Stimulated activated CD8-positive, alpha-beta memory T cell treated with anti-CD3 and anti-CD28 coated beads, Interleukin-2, amount 100 ng/mL, for 48 hours (primary cell): ENCODE results near the gene SPOCD1.

Experiments used
- DNase-seq, 2 donors: peaks; one replicate each; pipeline ENCODE4 v3.0.0-alpha.2; 2020; ENCODE audit warnings: low read depth in 2 of 2

The SPOCD1 gene

DNA sequence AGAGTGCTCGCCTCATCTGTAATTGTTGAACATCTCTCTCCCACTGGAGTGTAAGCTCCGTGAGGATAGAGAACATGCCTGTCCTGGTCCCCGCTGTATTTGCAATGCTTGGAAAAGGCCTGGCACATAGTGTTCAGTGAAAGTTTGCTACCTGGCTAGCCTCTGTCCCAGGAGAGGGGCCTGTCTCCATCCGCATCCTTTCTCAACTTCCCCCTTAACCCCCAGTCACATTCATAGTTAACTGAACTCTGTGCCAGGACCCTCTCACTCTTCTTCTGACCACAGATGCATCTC is 15.2 kb downstream of the SPOCD1 start:
- DNase-seq, result no peak

DNA sequence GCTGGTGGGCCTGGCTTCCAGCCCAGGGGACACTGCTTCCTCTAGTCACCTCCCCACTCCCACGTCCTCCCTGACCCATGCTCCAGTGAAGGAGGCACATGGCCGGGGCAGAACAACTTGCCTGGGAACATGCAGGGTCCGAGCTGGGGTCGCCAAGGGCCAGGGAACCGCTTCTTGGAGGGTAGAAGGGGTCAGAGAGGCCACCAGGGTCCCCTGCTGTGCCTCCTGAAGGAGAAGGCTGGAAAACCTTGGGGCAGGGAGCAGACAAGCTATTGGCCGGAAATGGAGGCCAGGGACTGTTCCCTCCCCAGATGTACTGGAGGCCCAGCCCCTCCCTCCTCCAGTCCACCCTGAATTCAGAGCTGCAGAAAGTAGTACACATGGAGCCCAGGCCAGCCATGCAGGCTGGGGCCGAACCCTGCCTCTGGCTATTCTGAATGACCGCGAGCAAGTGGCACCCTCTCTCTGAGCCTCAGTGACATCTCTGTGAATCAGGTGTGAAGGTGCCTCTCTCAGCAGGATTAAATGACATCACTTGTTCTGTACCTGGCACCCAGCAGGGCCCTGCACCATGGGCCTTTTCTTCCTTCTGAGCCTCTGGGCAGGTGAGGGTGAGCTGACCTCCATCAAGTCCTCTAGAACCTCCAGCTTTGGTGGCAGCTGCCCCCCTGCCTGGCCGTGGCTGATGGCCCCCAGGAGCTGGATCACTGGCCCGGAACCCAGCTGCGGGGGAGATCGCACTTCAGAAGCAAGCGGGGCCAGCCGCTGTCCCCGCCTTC is 15.7 kb downstream of the SPOCD1 start:
- DNase-seq, result no peak

DNA sequence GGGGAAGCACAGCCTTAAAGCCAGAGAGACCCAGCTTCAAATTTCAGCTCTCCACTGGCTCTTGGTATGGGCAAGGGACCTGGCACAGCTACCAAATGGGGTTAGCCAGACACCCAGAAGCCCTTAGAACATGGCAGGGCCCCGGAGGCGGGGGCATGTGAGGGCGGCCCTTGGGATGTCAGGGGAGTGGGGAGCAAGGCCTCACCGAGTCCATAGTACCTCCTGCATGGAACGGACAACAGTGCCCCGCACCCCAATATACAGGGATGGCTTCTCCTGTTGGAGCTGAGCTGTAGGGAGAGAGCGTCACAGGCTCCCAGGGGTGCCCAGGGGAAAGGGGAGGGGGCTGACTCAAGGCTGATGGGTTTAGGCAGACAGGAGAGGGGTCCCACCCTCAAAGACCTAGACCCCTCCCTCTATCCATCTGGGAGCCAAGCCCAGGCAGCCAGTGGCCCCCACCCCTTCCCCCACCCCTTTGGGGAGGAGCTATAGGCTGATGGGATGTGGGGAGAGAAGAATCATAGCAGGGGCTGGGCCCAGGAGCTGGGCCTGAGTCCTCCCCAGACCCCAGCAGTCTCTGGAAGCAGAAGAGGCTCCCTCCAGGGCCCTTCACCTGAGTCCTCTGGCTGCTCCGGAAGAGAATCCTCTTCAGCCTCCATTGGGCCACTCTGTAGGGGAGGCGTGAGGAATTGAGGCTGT is 16.5 kb downstream of the SPOCD1 start:
- DNase-seq, result no peak

DNA sequence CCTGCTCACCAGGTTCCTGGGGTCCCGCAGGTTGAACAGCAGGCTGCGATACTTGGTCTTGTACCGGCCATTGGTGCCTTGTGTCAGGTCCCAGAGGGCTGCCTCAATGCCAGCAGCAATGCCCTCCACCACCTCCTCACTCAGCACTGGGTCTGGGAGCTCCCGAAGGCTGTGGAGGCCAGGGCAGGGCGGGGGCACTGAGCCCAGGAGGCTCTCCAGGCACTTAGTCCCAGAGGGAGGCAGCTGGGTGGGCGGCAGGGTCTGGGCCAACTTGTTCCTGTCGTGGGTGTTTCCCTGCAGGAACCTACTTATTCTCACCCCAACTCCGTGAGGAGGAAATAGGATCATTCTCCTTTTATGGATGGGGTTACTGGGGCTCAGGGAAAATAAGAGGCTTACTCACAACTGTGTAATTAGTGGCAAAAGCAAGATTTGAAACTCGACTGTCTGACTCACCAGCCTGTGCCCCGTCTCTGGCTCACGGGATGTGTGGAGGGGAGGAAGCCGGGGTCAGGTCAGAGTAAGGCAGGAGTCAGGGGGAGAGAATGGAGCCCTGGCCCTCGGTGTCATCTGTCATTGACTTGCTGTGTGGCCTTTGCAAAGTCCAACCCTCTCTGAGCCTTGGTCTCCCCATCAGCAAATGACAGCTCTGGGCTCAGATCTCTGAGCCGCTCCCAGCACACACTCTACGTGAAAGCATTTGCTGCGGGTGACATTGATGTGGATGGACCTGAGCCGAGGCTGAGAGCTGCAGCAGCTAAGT is 17.2 kb downstream of the SPOCD1 start:
- DNase-seq, result peak in 1 of 2 donors; percentile 35

DNA sequence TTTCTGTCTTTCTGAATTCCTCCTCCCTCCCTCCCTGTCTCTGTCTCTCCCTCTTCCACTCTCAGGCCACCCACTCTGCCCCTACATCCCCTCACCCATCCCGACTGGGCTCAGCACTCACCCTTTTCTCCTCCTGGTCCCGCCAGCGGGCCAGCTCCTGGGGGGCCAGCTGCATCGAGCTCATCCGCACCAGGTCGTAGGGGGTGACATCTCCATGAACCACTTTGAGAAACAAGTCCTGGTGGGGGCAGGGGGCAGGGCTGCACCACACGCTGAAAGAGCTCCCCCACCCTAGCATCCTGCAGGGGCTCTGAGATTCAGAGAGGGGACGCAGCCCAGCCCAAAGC is 17.8 kb downstream of the SPOCD1 start:
- DNase-seq, result no peak

DNA sequence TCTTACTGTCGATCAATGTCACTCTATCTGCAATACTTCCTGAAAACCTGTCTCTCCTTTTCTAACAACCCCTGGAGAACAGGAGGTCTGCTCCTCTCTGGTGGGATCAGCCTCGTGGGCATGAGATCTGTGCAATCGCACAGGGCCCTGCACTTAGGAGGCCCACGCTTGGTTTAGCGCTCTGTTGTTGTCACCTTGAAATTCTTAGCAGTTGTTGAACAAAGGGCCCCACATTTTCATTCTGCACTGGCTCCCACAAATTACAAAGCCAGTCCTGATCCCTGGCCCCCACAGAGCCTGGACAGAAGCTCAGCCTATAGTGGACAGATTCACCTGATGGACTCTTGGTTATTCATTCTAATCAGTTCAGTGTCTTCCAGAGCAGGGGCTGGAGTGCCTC is 18.6 kb downstream of the SPOCD1 start:
- no peak for DNase-seq

DNA sequence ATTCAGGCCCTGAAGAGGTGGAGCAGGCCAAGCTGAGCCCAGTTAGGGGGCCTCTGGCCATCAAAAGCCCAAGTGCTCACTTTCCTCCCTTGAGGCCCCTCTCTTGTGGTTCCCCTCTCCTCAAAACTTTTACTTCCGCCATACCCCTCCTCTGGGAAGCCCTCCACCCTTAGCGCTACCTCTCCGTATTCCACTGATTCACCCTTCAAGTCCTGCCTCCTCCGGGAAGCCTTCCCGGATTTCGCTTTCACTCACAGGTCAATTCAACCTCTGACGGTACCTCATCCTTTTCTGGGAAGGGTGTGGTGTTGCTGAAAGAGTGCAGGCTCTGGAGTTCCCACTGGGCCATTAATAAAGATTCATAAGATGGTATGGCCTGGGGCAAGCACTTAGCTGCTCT is 19.1 kb downstream of the SPOCD1 start:
- DNase-seq, result no peak

DNA sequence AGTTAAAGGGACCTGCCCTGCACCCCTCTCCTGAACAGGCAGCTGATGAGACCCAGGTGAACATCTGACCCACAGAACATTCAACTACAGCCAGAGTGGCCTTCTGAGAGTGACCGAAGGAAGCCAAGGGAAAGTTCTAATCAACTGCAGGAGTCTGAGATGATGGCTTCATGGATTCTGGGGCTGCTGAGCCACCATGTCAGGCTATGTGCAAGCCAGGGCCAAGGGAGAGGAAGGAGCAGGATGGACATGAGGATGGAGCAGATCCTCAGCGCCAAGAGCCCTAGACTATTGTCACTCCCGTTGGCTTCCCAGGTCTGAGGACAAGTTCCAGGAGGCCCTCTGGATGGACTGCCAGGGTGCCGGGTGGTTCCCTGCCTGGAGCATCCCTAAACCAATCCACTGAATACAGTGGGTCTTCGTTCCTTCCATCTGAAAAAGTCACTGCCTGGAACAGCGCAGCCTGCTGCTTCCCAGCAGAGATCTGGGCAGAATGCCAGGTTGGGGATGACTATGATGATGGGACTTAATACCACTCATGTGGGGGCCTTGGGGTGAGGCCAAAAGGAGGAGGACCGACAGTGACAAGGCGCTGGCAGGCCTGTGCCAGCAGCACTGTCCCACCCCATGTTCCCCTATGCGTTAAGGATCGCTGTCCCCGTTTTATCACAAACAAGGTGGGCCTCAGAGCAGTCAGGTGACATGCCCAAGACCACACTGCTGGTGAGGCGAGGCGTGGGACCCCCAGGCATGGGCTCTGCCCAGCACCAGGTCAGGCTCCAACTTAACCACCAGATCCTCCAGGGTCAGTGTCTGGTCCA is 19.8 kb downstream of the SPOCD1 start:
- DNase-seq, result no peak

DNA sequence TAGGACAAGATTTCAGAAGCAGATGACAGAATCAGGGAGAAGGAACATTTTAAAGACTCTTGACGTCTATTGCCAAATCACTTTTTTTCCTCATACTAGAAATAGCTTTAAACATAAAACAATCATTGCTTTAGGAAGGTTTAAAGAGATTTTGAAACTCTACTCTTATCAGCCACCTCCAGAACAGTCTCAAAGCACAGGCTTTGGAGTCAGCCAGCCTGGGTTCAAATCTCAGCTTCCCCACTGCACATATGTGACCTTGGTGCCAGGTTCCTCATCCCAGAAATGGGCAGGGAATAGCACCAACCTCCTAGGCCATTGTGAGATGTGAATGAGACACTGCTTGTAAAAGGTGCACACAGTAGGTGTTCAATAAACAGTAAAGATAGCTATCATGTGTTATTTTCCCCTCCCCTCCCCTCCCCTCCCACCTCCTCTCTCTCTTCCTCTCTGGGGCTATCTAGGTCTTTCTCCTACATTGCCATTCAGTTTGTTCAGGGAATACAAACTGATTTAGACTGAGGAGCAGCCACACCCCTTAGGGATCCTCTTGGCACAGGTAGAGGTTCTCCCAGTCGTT is 20.6 kb downstream of the SPOCD1 start:
- no peak for DNase-seq

DNA sequence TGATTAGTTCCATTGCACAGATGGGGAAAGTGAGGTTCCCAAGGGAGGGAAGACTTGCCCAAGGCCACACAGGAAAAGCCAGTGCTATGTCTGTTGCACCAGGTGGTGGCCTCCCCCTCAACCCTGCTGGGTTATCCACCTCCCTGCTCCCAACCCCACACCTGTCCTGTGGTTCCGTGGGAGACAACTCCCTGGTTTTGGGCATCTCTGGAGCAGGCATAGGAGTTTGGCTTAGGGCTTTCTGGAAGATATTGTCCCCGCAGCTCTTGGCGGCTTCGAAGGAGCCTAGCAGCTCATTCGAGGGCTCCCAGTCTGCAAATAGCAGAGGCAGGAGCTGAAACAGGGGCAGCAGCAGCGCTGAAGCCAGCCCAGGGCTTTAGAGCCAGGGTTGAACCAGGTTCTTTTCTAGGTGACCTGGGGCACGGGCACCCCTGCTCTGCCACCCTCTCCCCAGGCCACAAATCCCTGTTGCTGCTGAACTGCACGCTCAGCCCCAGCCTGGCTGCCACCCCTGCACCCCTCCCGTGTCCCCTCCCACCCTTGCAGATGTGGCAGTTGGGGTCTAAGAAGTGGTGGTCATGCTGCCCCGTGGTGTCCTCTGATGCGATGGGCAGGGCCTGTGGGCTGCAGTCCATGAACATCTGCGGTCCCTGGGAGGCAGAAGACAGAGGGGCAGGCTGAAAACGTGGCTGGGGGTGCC is 22.1 kb downstream of the SPOCD1 start:
- DNase-seq, result no peak

DNA sequence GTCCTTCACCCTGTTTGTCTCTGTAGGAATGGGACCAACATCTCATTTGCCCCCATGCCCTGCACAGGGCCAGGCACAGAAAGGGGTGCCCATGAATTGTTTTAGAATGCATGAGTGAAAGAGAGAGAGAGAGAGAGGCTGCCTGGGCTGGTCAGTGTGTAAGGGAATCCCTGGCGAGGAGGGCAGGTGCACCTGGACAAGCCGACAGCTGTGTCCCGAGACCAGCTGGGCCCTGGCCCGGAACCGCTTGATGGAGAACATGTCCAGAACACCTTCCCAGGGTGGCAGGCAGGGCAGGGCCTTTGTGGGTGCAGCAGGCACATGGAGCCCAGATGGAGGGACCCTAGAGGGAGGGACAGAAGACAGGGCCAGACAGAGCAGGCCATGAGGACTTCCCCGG is 22.7 kb downstream of the SPOCD1 start:
- no peak for DNase-seq

DNA sequence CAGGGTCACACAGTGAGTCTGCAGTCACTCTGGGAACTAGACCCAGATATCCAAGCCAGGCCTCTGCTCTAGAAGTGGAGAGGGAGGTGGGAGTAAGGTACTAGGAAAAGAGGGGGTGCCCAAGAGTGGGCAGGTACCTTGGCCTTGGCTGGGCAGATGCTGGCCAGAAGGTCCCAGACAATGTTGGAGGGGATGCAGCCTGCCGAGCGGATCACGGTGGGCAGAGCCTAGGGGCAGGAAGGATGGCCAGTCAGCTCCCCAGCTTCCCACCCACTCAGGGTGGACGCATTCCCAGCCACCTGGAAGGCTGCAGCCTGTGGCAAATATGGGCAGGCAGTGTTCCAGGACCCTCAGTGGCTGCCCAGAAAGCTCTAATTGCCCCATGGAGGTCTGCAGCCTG is 23.3 kb downstream of the SPOCD1 start:
- no peak for DNase-seq

DNA sequence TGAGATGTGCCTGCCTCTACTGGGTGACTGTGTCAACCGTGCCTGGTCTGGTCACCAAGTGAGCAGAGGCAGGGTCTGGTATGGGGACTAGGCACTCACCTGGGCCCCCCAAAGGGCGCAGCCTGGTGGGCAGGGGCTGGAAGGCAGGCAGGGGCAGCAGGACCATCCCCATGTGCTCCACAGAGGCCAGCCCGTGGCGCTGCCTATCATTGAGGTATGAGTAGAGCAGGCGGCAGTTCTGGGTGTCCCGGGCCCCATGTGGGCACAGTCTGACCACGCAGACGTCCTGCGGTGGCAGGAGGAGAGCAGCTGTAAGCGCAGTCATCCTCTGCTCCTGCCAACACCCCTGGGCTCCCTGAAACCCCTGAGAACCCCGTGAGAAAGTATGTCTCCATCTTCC is 23.7 kb downstream of the SPOCD1 start:
- DNase-seq, result no peak

DNA sequence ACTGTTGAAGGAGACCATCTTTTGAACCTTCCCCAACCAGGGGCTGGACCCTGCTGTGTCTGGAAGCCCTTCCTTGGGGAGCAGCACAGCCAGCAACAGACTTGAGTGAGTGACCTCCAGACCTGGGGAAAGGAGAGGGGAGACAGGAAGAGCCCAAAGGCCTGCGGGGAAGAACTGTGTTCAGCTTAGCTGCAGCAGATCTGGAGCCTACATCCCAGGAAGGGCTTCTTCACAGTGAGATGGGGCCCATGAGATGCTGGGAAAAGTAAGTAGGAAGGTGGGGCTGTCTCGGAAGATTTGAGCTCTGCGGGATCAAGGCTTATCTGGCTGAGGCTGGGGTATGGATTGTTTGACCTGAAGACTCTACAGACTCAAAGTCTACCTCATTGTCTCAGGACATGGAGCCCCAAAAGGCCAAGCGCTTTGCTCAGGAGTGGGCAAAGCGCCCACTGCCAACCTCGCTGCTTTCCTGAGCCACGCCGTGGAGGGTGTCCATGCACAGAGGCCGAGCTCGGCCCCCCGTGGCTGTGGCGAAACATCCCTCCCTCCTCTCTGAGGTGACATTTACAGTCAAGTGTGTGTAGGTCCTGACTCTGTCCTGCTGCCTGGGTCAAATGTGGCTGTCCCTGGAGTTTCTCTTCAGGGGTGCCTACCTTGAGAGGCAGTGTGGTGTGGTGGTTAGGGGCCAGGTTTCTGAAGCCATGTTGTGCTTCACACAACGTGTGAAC is 24.5 kb downstream of the SPOCD1 start:
- DNase-seq, result no peak

DNA sequence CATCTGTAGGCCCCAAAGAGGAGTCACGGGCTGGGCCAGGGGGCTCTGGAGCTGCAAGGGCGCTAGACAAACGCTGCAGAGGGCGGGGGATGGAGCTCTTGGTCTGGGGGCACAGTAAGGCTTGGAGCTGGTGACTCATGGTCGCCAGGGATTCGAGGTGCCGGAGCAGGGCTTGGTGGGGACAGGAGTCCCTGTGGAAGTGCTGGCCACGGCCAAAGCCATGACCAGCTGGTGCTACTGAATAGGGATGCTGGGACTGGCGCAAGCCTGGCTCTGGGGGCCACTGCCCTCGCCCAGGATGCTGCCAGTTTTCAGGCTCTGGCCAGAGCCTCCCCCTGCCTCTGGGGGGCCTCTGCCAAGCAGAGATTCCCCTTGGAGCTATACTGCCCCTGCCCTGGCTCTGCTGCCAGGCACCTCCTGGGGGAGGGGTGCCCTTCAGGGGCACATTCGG is 25.2 kb downstream of the SPOCD1 start:
- DNase-seq, result no peak

DNA sequence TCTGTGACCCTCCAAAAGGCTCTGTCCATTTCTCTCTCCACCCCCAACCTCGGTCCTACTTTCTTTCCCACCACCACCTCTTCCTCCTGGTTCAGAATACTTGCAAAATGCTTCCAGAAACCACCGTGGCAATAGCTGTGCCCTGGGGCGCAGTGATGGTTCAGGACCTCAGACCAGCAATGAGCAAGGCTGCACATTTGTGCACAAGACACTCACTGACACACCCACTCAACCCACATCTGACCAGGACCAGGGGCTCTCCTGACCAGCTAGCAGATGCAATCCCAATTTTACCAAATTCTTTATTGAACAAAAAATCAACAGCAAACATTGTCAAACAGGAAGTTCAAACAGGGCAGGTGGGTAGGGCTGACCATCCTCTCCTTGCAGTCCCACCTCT is 25.7 kb downstream of the SPOCD1 start:
- no peak for DNase-seq

DNA sequence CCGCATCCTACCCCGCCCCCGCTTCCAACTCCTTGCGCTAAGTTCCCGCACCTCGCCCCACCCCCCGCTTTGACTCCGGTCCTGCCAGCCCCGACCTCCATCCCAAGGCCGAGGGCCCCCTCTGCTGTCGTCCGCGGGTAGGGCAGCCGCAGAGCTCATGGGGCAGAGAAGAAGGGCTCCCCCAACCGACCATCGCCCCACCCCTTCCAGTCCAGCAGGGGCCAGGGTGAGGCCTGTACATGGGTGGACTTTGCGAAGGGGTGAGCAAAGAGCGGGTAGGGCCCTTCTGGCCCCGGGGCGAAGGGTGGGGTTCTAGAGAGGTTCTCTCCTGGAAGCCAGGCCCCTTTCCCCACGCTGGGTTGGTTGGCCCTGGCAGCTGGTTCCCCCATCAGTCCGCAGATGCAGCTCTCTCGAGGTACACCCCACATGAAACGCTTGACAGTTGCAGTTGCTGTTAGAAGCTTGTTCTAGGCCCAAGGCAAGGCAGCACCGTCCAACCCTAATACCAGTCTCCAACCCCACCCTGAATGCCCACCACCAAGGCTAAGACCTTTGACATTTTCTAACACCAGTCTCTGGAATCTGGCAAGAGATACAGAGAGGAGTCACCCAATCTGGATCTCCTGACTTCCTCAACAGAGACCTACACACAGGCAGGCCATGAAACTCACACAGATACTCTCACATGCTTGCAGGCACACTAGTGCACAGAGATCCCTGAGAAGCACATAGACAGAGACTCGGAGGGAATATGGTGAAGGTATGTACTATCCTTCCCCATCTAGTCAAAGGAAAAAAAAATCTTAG is 26.4 kb downstream of the SPOCD1 start:
- peak; percentile 97 to 99 for DNase-seq

DNA sequence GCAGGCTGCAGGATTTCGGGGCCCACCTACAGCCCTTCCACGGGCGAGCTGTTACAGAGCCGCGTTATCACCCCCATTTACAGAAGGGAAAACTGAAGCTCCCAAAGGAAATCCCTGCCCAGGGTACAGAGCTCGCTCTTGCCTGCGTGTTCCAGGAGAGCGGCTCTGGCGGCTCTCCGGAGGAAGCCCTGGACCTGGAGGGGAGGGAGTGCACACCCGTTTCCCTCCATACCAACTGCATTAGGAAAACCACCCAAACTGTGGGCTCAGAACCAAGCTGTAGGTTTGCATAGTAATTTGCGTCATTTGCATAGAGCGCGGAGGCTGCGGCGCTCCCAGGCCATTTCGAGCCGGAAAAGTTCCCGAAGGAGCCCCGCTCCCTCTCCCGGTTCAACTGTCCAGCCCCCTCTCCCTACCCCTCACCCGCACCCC is 27.0 kb downstream of the SPOCD1 start:
- no peak for DNase-seq

DNA sequence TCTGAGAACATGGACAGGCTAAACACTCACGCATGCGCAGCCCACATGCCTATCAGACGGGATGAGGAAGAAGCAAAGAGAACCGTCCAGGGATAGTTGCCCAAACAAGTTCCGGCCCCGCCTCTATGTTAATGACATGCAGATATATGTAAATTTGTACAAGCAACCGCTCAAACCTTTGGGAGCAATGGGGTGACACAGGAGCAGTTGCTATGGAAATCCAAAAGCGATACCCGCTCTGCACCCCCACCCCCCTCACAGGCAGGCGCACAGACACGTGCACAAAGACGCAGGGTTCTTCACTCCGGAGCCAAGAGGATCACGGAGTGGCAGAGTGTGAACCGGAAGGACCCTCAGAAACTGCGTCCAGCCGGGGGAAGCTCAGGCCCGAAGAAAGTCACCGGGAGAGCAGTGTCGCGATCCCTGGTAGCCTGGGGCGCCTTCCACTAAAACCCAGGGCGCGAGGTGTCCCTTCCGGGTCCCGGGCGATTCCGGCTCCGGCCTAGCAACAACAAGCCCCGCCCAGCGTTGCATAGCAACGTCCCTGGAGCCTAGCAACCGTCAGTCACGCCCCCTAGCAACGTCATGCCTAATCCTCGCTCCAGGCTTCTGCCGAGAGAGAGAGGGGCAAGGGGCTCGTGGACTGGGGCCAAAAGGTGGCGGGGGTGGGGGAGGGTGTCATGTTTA is 27.5 kb downstream of the SPOCD1 start:
- peak; percentile 90 to 92 for DNase-seq
